Epithelial cell of proximal tubule (primary cell): ENCODE data around the gene MMP24OS. TPM values are rescaled to one million over a fixed set of nuclear protein-coding genes. Genes with fewer than 3 reads are reported as not detected.
A peak's percentile ranks its signal among the peaks of the same experiment; 100 is the strongest.
"Not testable (repeated sequence)": the region's sequence is repeated elsewhere in the genome, so short reads cannot be mapped to it uniquely, and the experiment has no call there.

Experiments used
- DNase-seq: peaks from one replicate; pipeline ENCODE4 v3.0.0-alpha.2; 2011; ENCODE audit warnings: low read depth
- H3K4me3 ChIP-seq: 2 replicates; pipeline ENCODE4 v1.5.1; 2011; ENCODE audit warnings: low read depth, mild to moderate bottlenecking, low read length
- total RNA-seq: library from RNA; depleted of rRNA; stranded (reverse); fragments of >200 nt; gene quantifications from 2 replicates; pipeline ENCODE4 v1.2.3, GENCODE V29; 2015
- TF ChIP-seq, protein P1 (sequence below): conservative IDR thresholded peaks from 2 replicates; pipeline ENCODE4 v1.5.1; 2012; ENCODE audit warnings: low read depth, mild to moderate bottlenecking, low read length

Gene MMP24OS
- total RNA-seq, 1 donor from 2014 or later, result 32.3 TPM

DNA sequence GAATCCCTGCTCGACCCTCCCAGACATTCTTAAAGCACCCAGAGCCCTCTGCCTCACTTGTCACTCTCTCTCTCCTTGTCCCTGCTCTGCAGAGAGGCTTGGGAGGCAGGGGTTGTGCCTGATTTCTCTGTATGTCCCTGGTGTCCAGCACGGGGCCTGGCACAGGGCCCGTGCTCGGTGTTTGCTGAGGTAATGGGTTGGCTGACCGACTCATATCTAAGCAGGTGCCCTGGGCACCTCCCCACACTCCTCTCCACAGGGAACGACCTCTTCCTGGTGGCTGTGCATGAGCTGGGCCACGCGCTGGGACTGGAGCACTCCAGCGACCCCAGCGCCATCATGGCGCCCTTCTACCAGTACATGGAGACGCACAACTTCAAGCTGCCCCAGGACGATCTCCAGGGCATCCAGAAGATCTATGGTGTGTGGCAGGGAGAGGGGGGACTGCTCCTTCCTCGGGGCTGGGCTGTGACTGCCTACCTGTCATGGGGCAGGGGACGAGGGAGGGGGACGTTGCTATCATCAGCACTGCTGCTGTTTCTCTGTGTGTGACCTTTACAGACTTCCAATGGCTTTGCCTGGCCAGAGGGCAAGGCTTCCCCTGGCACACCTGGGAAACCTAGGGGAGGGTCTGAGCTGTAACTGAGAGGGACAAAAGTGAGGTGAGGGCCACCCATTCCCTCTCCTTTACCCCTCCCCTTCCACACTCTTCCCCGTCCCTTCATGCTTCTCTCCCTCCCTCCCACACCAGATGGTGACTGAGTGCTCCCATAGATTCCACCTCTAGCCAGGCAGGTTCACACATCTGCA is 14.2 kb downstream of the MMP24OS start:
- no peak for DNase-seq
- TF ChIP-seq, protein P1, sequence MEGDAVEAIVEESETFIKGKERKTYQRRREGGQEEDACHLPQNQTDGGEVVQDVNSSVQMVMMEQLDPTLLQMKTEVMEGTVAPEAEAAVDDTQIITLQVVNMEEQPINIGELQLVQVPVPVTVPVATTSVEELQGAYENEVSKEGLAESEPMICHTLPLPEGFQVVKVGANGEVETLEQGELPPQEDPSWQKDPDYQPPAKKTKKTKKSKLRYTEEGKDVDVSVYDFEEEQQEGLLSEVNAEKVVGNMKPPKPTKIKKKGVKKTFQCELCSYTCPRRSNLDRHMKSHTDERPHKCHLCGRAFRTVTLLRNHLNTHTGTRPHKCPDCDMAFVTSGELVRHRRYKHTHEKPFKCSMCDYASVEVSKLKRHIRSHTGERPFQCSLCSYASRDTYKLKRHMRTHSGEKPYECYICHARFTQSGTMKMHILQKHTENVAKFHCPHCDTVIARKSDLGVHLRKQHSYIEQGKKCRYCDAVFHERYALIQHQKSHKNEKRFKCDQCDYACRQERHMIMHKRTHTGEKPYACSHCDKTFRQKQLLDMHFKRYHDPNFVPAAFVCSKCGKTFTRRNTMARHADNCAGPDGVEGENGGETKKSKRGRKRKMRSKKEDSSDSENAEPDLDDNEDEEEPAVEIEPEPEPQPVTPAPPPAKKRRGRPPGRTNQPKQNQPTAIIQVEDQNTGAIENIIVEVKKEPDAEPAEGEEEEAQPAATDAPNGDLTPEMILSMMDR, result no peak
- H3K4me3 ChIP-seq, result peak overlapping the region; percentile 53

DNA sequence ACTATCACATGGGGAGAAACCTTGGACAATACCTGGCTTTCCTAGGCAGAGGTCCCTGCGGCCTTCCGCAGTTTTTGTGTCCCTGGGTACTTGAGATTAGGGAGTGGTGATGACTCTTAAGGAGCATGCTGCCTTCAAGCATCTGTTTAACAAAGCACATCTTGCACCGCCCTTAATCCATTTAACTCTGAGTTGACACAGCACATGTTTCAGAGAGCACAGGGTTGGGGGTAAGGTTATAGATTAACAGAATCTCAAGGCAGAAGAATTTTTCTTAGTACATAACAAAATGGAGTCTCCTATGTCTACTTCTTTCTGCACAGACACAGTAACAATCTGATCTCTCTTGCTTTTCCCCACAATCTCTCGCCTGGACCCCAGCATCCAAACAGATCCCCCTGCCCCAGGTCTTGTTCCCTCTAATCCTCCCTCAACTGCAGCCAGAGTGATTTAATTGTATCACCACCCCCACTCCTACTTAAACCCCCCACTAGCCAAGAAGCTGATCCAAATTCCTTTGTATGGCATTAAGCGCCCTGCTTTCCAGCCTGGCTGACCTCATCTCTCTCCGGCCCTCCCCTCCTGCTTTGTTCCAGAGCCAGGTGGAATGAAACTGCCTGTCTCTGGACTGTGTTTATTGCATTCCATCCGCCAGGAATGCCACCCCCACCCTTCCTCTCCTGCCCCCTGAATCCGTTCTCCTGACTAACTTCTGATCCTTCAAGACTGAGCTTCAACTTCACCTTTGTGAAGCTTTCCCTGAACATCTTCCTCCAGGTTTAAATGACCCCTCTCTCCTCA is 15.0 kb downstream of the MMP24OS start:
- H3K4me3 ChIP-seq, result peak overlapping the region; percentile 53
- TF ChIP-seq, protein P1, result peak; percentile 43
- DNase-seq, result peak; percentile 92

DNA sequence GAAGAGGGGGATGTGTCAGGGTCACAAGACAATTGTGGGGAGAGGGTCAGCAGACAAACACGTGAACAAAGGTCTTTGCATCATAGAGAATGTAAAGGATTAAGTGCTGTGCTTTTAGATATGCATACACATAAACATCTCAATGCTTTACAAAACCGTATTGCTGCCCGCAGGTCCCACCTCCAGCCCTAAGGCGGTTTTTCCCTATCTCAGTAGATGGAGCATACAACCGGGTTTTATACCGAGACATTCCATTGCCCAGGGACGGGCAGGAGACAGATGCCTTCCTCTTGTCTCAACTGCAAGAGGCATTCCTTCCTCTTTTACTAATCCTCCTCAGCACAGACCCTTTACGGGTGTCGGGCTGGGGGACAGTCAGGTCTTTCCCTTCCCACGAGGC is 15.6 kb downstream of the MMP24OS start:
- DNase-seq, result not testable (repeated sequence)
- H3K4me3 ChIP-seq, result peak overlapping the region; percentile 21

DNA sequence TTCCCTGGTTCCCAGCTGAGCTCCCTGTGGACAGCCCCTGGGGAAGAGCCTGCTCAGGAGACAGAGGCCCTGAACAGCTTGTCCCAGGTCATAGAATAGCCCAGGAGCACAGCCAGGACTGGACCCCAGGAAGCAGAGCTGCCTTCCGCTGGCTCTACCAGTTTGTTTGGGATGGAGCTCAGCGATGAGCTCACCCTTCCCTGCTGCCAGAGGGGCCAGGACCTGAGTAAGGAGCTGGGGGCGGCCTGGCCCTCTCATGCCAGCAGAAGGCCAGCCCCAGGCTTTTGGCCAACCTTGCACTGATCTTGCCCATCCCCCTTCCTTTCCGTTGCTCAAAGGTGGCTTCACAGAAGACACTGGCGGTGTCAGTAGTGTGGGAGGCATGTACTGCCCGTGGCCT is 17.5 kb downstream of the MMP24OS start:
- TF ChIP-seq, protein P1, result no peak
- H3K4me3 ChIP-seq, result no peak overlapping the region
- no peak for DNase-seq

DNA sequence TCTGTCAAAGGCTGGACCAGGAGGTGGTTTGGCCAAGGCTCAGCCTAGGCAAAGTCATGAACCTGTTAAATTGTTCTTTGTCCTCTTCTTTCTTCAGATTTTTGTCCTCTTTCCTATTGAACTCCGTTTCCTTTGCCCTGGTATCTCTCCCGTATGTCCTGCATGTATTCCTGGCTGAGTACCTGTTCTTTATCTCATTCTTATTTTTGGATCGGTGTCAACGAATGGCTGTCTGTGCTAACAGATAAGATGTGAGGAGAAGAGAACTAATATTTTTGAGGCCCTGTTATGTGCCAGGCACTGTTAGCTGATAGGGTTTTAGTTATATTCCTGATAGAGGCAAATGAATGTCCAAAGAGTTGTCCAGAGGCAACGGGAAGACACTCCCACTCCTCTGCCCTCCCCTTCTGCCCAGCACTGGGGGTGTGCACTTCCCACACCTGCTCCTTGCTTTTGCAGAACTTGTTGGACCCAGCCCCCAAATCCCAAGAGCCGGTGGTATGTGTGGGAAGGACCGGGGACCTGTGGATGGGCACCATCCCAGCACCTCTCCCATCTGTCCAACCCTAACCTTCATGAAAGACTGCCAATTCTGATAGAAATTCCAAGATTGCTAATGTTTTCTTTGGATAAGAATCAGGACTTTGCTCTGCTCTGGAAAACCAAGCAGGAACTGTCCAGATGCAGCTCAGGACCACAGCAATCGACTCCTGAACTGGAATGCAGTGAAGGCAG is 20.6 kb downstream of the MMP24OS start:
- no peak overlapping the region for H3K4me3 ChIP-seq
- TF ChIP-seq, protein P1, result no peak
- no peak for DNase-seq

DNA sequence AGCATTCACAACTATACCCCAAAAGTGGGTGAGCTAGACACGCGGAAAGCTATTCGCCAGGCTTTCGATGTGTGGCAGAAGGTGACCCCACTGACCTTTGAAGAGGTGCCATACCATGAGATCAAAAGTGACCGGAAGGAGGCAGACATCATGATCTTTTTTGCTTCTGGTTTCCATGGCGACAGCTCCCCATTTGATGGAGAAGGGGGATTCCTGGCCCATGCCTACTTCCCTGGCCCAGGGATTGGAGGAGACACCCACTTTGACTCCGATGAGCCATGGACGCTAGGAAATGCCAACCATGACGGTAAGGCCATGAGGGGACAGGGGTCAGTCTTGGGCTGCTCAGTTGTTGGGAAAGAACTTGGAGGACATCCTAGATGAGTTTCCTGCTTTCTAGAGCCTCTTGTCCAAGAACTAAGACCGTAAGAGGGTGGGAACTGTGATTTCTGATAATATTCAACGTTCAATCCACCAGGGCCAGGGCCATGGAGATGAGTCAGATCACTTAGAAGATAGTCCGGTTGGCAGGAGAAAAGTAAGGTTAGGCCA is 23.4 kb downstream of the MMP24OS start:
- no peak for DNase-seq
- no peak overlapping the region for H3K4me3 ChIP-seq
- TF ChIP-seq, protein P1, result no peak

DNA sequence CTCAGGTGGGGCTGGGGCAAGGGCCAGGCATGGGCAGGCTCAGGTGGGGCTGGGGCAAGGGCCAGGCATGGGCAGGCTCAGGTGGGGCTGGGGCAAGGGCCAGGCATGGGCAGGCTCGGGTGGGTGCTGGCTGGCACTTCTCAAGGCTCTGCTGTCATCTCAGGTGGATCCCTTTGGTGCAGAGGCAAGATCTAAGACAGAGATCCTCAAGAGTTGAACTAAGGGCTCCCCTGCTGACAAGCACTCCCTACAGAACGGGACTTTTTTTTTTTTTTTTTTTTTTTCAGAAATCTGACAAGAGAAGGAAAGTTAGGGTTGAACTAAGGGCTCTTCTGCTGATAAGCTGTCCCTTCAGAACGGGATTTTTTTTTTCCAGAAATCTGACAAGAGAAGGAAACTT is 24.9 kb downstream of the MMP24OS start:
- DNase-seq, result no peak
- no peak overlapping the region for H3K4me3 ChIP-seq
- TF ChIP-seq, protein P1, result no peak

- H3K4me3 ChIP-seq, DNase-seq: not testable (repeated sequence)
Measured at GRCh38 chr20:35252598-35252997, 25.3 kb downstream of the MMP24OS start.
